Suppressor macrophage treated with lipopolysaccharide for 4 hours (primary cell): ENCODE data around the gene UGDH.
"Not testable (repeated sequence)": the region's sequence is repeated elsewhere in the genome, so short reads cannot be mapped to it uniquely, and the experiment has no call there.

Source experiments
- DNase-seq: peaks from one replicate; pipeline ENCODE4 v3.0.0-alpha.2; 2020

UGDH gene

DNA sequence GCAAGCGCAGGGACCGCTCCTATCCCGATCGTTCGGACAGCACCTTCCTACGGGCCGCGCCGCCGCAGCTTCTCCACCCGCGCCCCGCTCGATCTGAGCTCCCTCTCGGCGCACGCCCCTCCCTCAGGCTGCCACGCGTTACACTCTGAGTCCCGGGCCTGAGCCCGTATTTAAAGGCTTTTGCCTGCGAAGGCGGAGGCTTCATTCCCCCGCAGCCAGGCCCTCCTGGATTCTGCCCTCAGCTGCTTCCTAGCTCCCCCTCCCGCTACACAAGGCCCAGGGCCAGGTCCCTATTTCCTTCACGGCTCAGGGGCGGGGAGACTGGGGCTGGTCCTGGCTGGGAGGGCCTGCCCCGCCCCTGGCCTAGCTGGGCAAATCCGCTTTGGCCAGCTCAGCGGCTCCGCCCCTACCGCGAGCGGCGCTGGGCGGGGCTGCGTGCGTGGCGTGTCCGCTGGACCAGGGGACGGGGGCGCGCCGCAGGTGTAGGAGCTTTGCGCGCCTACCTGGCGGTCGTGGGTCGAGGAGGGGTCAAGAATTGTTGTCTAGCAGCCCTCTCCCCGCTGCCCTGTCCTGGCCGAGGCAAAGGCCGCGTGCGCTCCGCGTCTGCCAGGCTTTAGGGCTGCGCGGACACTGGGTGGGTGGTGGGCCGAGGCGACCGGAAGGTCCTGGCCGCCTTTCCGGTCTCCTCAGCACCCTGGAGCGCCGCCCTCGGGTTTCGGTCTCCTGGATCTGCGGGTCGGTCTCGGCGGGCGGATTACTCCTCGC is at the start of gene UGDH:
TSS of gene UGDH (minus strand) at position 144 of the 765 bp plus-strand sequence. CDS start 5,927 bp downstream, outside the sequence.
- DNase-seq, result peak; percentile 98

DNA sequence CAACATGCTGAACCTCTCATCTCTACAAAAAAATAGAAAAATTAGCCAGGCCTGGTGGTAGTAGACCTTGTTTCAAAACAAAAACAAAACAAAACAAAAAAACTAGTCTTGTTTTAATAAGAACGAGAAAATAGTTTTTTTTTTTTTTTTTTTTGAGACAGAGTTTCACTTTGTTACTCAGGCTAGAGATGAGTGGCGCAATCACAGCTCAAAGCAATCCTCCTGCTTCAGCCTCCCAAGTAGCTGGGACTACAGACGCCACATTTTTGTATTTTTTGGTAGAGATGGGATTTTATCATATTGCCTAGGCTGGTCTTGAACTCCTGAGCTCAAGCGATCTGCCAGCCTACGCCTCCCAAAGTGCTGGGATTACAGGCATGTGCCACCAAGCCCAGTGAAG is 47.7 kb upstream of the UGDH start:
- DNase-seq, result peak; percentile 19

DNA sequence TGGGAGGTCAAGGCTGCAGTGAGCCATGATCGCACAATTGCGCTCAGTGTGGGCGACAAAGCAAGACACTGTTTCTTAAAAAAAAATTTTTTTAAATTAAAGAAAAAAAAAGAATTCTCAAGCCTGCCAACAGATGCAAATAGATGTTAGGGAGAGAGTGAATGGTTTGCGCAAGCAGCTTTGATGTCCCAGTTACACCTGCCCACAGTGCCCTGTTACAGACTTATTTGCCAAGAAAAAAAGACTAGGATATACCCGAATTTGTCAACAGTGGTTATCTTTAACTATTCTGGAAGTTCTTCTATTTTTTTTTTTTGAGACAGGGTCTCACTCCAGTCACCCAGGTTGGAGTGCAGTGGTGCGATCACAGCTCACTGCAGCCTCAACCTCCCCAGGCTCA is 44.3 kb upstream of the UGDH start:
- no peak for DNase-seq

DNA sequence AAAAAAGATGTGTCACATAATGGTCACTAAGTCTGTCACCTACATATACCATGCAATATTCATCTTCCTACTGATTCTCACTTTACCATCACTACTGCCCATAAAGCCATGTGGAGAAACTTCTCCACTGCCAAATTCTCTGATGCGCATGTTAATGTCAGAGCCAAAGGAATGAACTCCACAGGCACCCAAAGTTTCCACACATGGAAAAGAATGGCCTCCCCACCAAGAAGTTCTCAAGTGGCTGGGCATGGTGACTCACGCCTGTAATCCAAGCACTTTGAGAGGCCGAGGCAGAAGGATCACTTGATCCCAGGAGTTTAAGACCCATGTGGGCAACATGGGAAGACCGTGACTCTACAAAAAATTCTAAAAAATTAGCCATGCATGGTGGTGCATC is 43.8 kb upstream of the UGDH start:
- no peak for DNase-seq

DNA sequence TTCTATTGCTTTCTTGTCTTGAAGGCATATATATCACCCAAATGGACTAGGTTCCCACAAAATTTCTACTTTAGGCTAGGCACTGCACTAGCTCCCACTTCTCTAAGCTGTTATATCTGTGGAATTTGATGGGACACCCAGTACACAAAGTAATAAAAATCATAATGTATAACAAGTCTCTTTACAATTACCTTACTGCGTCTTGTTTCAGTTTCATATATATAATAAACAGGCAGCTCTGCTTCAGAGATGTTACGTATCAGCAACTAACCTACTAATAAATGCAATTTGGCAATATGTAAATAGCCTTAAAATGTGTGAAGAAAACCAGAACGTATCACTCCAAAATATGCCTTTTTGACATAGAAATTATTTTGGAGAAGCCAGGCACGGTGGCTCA is 42.0 kb upstream of the UGDH start:
- no peak for DNase-seq

DNA sequence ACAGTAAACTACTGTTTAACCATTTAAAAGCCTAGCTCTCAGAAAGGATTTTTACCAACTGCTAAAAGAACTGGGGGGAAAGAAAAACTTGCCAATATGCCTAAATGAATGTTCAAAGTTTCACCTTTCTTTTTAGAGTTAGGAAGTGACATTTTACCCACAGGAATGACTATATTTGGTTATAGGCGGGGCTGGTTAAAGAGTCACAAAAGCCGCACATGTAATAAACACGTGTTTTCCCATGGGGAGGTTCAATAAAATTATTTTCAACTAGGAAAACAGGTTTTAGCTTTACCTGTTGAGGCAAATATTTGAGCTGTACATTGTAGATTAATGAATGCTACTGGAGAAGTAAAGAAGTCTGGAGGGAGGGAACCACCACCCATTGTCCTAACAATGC is 41.6 kb upstream of the UGDH start:
- no peak for DNase-seq

DNA sequence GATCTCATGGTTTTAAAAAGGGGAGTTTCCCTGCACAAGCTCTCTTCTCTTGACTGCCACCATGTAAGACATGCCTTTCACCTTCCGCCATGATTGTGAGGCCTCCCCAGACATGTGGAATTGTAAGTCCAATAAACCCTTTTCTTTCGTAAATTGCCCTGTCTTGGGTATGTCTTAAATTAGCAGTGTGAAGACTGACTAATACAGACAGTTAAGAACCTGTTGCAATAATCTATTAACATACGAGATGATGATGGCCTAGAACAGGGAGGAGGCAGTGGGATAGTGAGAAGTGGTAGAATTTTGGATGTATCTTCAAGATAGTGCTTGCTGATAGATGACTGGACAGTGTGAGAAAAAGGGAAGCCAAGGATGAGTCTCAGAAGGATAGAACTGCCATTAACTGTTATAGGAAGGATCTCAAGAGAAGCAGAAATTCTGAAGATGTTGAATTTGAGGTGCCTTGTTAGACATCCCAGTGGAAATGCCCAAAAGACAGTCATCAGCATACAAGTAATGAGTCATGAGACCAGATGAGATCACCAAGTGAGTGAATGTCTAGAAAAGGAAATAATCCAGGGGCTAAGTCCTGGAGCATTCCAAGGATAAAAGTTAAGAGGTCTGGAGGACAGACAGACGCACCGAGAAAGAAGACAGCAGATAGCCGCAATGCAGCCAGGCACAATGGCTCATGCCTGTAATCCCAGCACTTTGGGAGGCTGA is 38.8 kb upstream of the UGDH start:
- DNase-seq, result peak; percentile 62

DNA sequence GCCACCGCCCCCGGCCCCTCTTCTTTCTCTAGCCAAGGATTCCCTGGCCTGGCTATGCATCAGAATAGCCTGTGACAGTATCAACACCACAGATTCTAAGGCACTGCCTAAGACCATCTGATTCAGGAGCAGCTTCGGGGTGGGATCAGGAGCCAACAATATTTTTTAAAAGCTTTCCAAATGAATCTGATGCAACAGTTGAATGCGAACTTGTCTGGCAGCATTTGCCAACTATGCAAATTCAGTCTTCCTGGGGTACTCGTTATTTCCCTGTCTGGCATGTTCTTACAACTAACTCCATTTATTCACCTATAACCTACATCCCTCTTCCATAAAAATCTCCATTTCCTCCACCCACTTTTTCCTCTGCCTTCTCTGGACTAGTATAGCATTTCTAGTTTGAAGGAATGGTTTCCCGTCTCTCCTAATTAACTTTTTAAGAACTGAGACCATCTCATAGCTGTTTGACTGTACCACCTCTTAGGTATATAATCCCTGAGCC is 36.2 kb upstream of the UGDH start:
- no peak for DNase-seq

DNA sequence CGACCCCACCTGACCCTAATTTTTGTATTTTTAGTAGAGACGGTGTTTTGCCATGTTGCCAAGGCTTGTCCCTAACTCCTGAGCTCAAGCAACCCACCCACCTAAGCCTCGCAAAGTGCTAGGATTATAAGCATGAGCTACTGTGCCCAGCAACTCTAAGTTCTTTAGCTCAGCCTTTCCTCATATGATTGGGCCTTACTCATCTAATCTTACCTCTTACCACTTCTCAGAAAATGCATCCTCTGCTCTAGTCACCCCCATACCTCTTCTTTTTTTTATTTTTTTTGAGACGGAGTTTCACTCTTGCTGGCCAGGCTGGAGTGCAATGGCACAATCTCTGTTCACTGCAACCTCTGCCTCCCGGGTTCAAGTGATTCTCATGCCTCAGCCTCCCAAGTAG is 35.6 kb upstream of the UGDH start:
- no peak for DNase-seq

DNA sequence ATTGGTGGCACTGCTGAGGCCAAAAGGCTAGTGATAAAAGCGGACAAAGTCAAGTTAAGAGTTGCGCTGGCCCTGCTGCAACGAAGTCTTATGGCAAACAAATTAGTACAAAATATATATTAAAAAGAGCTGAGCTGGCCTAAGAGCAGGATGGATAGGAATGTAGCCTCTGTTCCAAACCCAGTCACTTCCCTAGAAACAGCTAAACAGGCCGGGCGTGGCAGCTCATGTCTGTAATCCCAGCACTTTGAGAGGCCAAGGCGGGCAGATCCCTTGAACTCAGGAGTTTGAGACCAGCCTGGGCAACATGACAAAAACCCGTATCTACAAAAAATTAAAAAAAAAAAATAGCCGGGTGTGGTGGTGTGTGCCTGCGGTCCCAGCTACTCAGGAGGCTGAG is 32.4 kb upstream of the UGDH start:
- DNase-seq, result no peak

DNA sequence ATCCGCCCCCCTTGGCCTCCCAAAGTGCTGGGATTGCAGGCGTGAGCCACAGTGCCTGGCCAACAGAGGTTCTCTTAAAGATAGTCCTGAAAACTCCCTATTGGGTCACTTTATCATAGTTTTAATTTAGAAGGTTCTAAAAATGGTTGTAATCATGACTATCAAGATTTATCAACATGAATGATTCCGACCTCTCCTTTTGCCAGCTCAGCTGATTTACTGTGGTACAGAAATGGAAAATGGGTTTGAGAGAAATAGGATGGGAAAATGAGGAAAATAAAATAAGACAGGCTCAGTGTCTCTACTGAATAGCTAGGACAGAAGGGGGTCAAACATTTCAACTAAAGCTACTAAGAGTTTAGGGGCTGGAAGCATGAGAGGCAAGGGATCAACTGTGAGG is 28.2 kb upstream of the UGDH start:
- no peak for DNase-seq

DNA sequence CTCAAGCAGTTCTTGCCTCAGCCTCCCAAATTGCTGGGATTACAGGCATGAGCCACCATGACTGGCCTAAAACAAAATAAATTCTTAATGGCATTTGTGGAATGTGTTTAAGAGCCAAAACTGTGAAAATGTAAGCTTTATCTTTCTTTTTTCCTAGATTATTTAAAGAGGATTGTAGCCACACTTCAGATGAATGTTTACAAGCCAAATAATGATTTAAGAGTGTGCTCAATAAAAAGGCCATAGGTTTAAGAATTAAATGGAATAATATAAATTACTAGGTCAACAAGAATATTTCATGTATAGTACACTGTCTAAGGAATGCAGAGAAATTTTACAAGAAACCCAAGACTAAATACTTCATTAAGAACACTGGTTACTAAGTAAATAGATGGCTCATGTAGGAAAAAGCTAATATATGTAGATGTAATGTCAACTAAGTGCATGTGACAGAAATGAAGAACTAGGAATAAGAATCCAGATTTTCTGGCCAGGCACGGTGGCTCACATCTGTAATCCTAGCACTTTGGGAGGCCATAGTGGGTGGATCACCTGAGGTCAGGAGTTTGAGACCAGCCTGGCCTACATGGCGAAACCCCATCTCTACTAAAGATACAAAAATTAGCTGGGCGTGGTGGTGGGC is 21.3 kb upstream of the UGDH start:
- DNase-seq, result no peak

DNA sequence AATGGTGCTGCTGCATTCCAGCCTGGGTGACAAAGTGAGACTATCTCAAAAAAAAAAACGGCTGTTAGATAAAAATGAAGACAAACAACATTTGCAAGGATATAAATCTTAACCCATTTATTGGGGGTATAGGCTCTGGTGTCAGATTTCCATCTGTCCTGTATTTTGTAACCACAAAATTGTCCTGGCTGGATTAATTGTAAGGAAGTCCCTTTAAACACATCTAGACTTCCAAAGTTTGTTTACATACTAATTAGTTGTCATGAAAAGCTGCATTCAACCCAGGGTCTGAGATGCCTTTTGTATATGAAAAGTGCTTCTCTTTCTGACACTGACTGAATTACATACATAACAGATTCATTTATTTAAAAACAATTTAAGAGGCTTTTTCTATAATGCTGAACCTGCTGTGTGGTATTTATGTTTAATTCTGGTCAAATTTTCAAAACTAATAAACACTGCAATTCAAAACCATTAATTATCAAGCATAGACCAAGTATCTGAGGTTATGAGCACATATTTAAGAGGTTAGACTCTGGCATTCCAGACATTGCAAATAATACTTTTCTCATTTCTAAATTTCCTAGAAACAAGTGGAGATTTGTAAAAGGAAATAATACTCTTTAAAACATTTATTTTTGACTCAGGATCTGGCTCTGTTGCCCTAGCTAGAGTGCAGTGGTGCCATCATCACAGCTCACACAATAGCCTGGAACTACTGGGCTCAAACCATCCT is 17.5 kb upstream of the UGDH start:
- DNase-seq, result no peak

DNA sequence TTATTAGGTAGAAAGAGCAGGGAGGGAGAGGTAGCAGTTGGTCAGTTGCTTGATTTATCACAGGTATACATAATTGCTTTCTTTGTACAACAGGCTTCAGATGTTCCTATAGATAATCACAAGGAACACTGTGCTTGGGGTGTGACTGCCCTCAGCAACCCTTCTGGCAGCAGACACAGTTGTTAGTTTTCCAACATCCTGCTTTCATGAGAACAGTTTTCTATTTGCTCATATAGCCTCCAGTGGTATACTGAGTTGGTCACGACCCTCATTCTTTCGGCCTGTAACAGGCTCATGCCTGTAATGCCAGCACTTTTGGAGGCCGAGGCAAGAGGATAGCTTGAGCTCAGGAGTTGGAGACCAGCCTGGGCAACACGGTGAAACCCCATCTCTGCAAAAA is 16.8 kb upstream of the UGDH start:
- not testable (repeated sequence) for DNase-seq

DNA sequence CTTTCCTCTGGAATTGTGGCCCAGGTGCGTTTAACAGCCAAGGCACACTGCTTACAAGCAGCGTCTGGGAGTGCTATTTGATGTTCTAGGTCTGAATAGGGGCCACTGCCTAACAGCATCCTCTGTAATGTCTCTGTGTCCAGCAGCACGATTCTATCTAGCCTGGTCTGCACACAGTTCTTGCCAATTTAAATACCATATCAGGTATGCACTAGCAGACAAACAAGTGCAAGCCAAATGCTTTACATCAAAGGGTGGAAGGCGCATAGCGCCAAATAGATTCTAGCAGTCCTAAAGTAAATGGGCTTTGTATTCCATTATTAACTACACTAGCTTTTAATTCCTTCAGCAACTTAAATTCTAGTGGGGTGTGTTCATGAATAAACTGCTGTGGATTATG is 15.8 kb upstream of the UGDH start:
- DNase-seq, result no peak

DNA sequence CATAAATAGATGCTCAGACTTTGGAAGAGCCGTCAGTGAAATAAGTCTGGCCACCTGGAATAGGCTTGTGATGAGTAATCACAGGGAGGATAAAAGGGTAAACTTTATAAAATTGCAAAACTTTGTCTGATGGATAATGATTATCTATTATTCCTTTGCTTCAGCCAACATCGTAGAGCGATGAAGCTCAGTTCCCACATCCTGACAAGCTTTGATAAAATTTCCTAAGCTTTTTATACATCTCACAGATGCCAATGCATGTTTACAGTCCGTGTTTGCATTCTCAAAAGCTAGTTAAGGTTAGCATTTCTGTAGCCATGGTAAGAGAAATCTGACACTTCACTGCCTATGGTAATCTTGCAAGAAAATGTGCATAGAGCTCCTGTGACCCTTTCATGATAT is 15.4 kb upstream of the UGDH start:
- DNase-seq, result no peak

DNA sequence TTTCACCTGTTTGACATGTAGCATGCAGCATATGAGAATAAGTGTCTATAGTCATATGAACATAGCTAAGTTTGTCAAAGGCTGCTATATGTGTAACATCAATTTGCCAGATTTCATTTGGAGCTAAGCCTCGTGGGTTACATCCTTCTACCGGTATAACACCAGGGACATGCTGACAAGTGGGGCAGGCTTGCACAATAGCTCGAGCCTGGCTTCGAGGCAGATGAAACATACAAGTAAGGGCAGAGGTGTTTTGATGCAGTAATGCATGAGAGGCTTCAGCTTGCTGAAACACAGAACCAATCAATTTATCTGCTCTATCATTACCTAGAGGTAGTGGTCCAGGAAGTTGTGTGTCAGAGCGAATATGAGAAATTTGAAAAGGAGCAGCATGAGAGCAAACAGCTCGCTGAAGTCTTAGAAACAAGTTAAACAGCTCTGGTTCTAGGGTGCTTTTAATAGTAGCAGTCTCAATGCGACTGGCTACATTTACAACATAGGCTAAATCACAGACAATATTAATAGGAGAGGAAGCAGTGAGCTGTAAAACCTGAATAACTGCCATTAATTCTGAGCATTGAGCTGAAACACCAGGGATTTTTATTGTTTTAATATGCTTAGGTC is 14.9 kb upstream of the UGDH start:
- no peak for DNase-seq

DNA sequence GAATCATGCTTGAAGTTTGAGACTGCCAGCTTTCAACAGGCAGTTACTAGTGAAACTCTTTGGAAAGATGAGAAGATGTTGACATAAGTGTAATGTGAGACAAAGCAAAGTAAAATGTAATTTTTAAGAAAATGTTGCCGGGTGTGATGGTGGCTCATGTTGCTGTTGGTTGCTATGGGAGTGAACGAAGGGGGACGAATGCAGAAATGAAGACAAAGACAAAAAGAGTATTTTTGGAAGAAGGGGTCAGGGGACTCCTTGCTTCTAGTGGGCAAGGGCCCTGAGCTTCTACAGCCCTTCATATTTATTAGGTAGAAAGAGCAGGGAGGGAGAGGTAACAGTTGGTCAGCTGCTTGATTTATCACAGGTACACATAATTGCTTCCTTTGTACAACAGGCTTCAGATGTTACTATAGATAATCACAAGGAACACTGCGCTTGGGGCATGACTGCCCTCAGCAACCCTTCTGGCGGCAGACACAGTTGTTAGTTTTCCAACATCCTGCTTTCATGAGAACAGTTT is 11.9 kb upstream of the UGDH start:
- DNase-seq, result no peak

DNA sequence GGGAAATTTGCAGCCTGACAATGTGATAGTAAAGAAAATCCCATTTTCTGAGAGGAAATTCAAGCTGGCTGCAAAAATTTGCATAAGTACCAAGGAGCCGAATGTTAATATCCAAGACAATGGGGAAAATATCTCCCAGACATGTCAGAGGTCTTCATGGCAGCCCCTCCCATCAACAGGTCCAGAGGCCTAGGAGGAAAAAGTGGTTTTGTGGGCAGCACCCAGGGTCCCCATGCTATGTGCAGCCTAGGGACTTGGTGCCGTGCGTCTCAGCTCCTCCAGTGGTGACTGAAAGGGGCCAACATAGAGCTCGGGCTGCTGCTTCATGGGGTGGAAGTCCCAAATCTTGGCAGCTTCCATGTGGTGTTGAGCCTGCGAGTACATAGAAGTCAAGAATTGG is 6.3 kb upstream of the UGDH start:
- DNase-seq, result no peak

DNA sequence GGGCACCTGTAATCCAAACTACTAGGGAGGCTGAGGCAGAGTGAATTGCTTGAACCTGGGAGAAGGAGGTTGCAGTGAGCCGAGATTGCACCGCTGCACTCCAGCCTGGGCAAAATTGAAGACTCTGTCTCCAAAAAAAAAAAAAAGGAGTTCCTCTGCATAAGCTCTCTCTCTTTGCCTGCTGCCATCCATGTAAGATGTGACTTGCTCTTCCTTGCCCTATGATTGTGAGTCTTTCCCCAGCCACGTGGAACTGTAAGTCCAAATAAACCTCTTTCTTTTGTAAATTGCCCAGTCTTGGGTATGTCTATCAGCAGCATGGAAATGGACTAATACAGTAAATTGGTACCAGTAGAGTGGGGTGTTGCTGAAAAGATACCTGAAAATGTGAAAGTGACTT is 5.0 kb upstream of the UGDH start:
- not testable (repeated sequence) for DNase-seq

DNA sequence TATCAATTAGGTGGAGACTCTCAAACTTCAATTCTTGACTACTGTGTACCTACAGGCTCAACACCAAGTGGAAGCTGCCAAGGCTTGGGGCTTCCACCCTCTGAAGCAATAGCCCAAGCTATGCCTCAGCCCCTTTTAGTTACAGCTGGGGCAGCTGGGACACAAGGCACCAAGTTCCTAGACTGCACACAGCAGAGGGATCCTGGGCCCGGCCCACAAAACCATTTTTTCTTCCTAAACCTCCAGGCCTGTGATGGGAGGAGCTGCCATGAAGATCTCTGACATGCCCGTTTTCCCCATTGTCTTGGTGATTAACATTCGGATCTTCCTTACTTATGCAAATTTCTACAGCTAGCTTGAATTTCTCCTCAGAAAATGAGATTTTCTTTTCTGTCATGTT is 3.4 kb upstream of the UGDH start:
- no peak for DNase-seq

DNA sequence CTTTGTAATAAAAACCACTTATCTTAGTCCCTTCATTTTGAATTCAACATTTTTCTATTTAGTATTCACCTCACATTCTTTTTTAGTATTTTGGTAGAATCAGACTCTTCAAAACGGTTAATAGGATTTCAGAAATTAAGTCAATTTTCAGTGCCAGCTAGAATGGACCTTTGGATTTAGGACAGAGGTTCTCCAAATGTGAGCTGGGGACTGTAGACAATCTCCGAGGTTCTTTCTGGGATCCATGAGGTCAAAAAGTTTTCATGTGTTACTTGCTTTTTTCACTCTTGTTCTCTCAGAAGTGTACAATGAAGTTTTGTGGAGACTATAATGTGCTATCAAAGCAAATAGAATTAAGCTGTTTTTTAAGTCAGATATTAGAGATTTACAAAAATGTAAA is 2.3 kb upstream of the UGDH start:
- DNase-seq, result no peak

DNA sequence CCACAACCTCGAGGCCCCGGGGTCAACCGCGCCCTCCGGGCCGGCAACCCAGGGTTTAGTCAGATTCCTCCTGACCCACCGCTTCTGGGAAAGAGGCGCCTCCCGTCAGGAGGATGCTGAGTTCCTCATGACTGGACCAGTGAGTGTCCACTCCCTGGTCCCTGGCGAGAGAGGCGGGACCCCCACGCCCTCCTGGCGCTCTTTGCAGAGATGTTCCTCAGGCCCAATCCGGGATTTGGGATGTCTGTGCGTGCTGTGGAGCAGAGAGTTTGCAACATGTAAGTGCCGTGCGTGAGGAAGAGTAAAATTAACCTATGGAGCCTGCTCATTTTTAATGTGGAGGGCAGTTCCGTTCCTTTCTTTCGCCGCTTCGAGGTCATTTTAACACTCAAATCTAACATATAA is 824 bp upstream of the UGDH start:
- DNase-seq, result peak; percentile 92
